Regular cardiac myocyte (primary cell): Measurements from ENCODE around the gene SH3GLB1. TPM values are rescaled to one million over a fixed set of nuclear protein-coding genes. Genes with fewer than 3 reads are reported as not detected.

Source experiments
- total RNA-seq: library from RNA; depleted of rRNA; stranded (reverse); fragments of >200 nt; gene quantifications from 2 replicates; pipeline ENCODE4 v1.2.3, GENCODE V29; 2014

The SH3GLB1 gene
- 47.1 and 48.1 TPM in 2 replicates for total RNA-seq

GRCh38 chr1:86704458-86704971, at the start of gene SH3GLB1:
Gene SH3GLB1 (plus strand): TSS chr1:86704576. CDS start chr1:86704900, 324 bp downstream.

Other genes starting within 250 kb of the SH3GLB1 start
- gene CLCA1, start 235.6 kb upstream of the SH3GLB1 start, total RNA-seq: not detected in 2 replicates
- gene CLCA4, start 157.5 kb upstream of the SH3GLB1 start, total RNA-seq: not detected in 2 replicates
- 230 and 297 TPM in 2 replicates for gene SELENOF, start 209.6 kb downstream of the SH3GLB1 start, total RNA-seq
- 20.9 and 31.0 TPM in 2 replicates for gene HS2ST1, start 210.1 kb downstream of the SH3GLB1 start, total RNA-seq